ENCODE measurements around the gene DNAH11. TPM values are rescaled to one million over a fixed set of nuclear protein-coding genes. Genes with fewer than 3 reads are reported as not detected.
A peak's percentile ranks its signal among the peaks of the same experiment; 100 is the strongest.

DNAH11 gene
- total RNA-seq, 2 experiments from 2014 or later: 0.31 to 0.61 TPM

- no peaks in the 10 kb centered on the region for H3K27me3 Mint-ChIP-seq
- H3K4me1 Mint-ChIP-seq (ENCODE audit: low read depth): peaks cover 58% of the 10 kb centered on the region
- ChIA-PET POLR2A (interaction anchor here (1.0 to 1.7 kb wide), 2 partner anchors 145 to 600 kb away, joined by 3 to 4 read pairs; no protein-coding TSS in a partner anchor), CTCF (interaction anchor here (0.6 kb wide), 1 partner anchor 541 kb away, joined by 4 read pairs; no protein-coding TSS in a partner anchor)
- peaks cover 2% of the 10 kb centered on the region for H3K9me3 Mint-ChIP-seq
- peak overlapping the region; percentile 85 for H3K27ac Mint-ChIP-seq
- H3K36me3 Mint-ChIP-seq: peaks cover 31% of the 10 kb centered on the region
- DNase-seq: no peak
- no peak overlapping the region for H3K4me3 Mint-ChIP-seq
- intact Hi-C loops (cut with micrococcal nuclease): loop anchor here (2.0 to 5.0 kb wide), 2 partner anchors 509 to 574 kb away; no protein-coding TSS in a partner anchor
These were observed 395.6 kb downstream of the DNAH11 start for GRCh38 chr7:21938463-21938862.

GRCh38 chr7:21939136-21939857 is 396.5 kb downstream of the DNAH11 start:
- H3K4me3 Mint-ChIP-seq: peak overlapping the region; percentile 23
- H3K27me3 Mint-ChIP-seq: no peaks in the 10 kb centered on the region
- CTCF ChIA-PET: interaction anchor here (0.6 to 1.4 kb wide), 2 partner anchors 11 to 542 kb away, joined by 4 read pairs; no protein-coding TSS in a partner anchor
- H3K9me3 Mint-ChIP-seq: peaks cover 2% of the 10 kb centered on the region
- peaks cover 28% of the 10 kb centered on the region for H3K36me3 Mint-ChIP-seq
- DNase-seq: peak; percentile 82
- peak overlapping the region; percentile 85 for H3K27ac Mint-ChIP-seq
- intact Hi-C loops (cut with micrococcal nuclease): loop anchor here (1.0 to 5.0 kb wide), 6 partner anchors 508 to 946 kb away; no protein-coding TSS in a partner anchor
- POLR2A ChIA-PET: interaction anchor here (0.6 to 1.7 kb wide), 4 partner anchors 25 to 1700 kb away, joined by 3 to 7 read pairs (median 4); no protein-coding TSS in a partner anchor
- peaks cover 59% of the 10 kb centered on the region for H3K4me1 Mint-ChIP-seq (ENCODE audit: low read depth)

GRCh38 chr7:21939858-21940372 is 397.1 kb downstream of the DNAH11 start:
- H3K4me1 Mint-ChIP-seq (ENCODE audit: low read depth): peaks cover 61% of the 10 kb centered on the region
- no peaks in the 10 kb centered on the region for H3K9me3 Mint-ChIP-seq
- ChIA-PET CTCF (interaction anchor here (1.0 to 1.4 kb wide), 2 partner anchors 11 to 61 kb away, joined by 3 to 4 read pairs; no protein-coding TSS in a partner anchor), POLR2A (interaction anchor here (0.6 to 1.7 kb wide), 3 partner anchors 25 to 1701 kb away, joined by 3 to 7 read pairs (median 4); no protein-coding TSS in a partner anchor)
- intact Hi-C loops (cut with micrococcal nuclease): loop anchor here (1.0 to 10.0 kb wide), 8 partner anchors 145 to 1075 kb away; partner anchors contain the start of gene HYCC1
- no peaks in the 10 kb centered on the region for H3K27me3 Mint-ChIP-seq
- peaks cover 24% of the 10 kb centered on the region for H3K36me3 Mint-ChIP-seq
- DNase-seq: no peak
- peak overlapping the region; percentile 85 for H3K27ac Mint-ChIP-seq
- H3K4me3 Mint-ChIP-seq: peak overlapping the region; percentile 23

- H3K4me3 Mint-ChIP-seq: no peak overlapping the region
- peaks cover 19% of the 10 kb centered on the region for H3K36me3 Mint-ChIP-seq
- no peak for DNase-seq
- intact Hi-C loops (cut with micrococcal nuclease): loop anchor here (10.0 kb wide), 2 partner anchors 143 to 1073 kb away; partner anchors contain the start of gene HYCC1
- CTCF ChIA-PET: no interaction called here
- H3K27ac Mint-ChIP-seq: no peak overlapping the region
- no peaks in the 10 kb centered on the region for H3K9me3 Mint-ChIP-seq
- H3K4me1 Mint-ChIP-seq (ENCODE audit: low read depth): peaks cover 67% of the 10 kb centered on the region
- POLR2A ChIA-PET: no interaction called here
- peaks cover 3% of the 10 kb centered on the region for H3K27me3 Mint-ChIP-seq
These were observed 398.8 kb downstream of the DNAH11 start for GRCh38 chr7:21941611-21942141.

- Mint-ChIP-seq H3K9me3 (no peaks in the 10 kb centered on the region), H3K4me3 (no peak overlapping the region), H3K36me3 (peaks cover 10% of the 10 kb centered on the region), H3K4me1 (ENCODE audit: low read depth) (peaks cover 74% of the 10 kb centered on the region), H3K27ac (no peak overlapping the region), H3K27me3 (peaks cover 4% of the 10 kb centered on the region)
- ChIA-PET CTCF (interaction anchor here (1.4 kb wide), 1 partner anchor 141 kb away, joined by 4 read pairs; no protein-coding TSS in a partner anchor), POLR2A (interaction anchor here (0.5 kb wide), 1 partner anchor 14 kb away, joined by 8 read pairs; no protein-coding TSS in a partner anchor)
- intact Hi-C loops (cut with micrococcal nuclease): loop anchor here (10.0 kb wide), 2 partner anchors 142 to 1072 kb away; partner anchors contain the start of gene HYCC1
- no peak for DNase-seq
These were observed 400.1 kb downstream of the DNAH11 start for GRCh38 chr7:21942955-21943354.

GRCh38 chr7:21943436-21943835 is 400.6 kb downstream of the DNAH11 start:
- peaks cover 72% of the 10 kb centered on the region for H3K4me1 Mint-ChIP-seq (ENCODE audit: low read depth)
- intact Hi-C loops (cut with micrococcal nuclease): loop anchor here (10.0 kb wide), 2 partner anchors 141 to 1071 kb away; partner anchors contain the start of gene HYCC1
- DNase-seq: no peak
- no peak overlapping the region for H3K4me3 Mint-ChIP-seq
- H3K9me3 Mint-ChIP-seq: no peaks in the 10 kb centered on the region
- ChIA-PET CTCF (interaction anchor here (1.4 kb wide), 1 partner anchor 140 kb away, joined by 4 read pairs; no protein-coding TSS in a partner anchor), POLR2A (no interaction called here)
- H3K36me3 Mint-ChIP-seq: peaks cover 6% of the 10 kb centered on the region
- no peak overlapping the region for H3K27ac Mint-ChIP-seq
- H3K27me3 Mint-ChIP-seq: peaks cover 4% of the 10 kb centered on the region

- DNase-seq: peak; percentile 66
- ChIA-PET POLR2A (interaction anchor here (0.6 to 1.5 kb wide), 8 partner anchors 19 to 518 kb away, joined by 3 to 7 read pairs (median 4); no protein-coding TSS in a partner anchor), CTCF (interaction anchor here (0.9 kb wide), 1 partner anchor 57 kb away, joined by 3 read pairs; no protein-coding TSS in a partner anchor)
- Mint-ChIP-seq H3K27me3 (peaks cover 7% of the 10 kb centered on the region), H3K27ac (peak overlapping the region; percentile 73), H3K4me1 (ENCODE audit: low read depth) (peaks cover 62% of the 10 kb centered on the region), H3K9me3 (no peaks in the 10 kb centered on the region), H3K36me3 (peaks cover 4% of the 10 kb centered on the region), H3K4me3 (peak overlapping the region; percentile 87)
- intact Hi-C loops (cut with micrococcal nuclease): loop anchor here (2.0 to 10.0 kb wide), 3 partner anchors 140 to 1070 kb away; partner anchors contain the start of genes HYCC1 and SP4
These were observed 402.0 kb downstream of the DNAH11 start for GRCh38 chr7:21944616-21945453.

- Mint-ChIP-seq H3K36me3 (peaks cover 4% of the 10 kb centered on the region), H3K4me3 (peak within 1 kb of the TSS; percentile 87), H3K9me3 (no peaks in the 10 kb centered on the region), H3K27me3 (peaks cover 7% of the 10 kb centered on the region), H3K4me1 (ENCODE audit: low read depth) (peaks cover 54% of the 10 kb centered on the region), H3K27ac (peak within 1 kb of the TSS; percentile 73)
- CTCF ChIA-PET: interaction anchor here (0.9 kb wide), 1 partner anchor 56 kb away, joined by 3 read pairs; no protein-coding TSS in a partner anchor
- intact Hi-C loops (cut with micrococcal nuclease): loop anchor here (2.0 to 10.0 kb wide), 4 partner anchors 55 to 1069 kb away; partner anchors contain the start of genes HYCC1 and SP4
- peak; percentile 81 for DNase-seq
- POLR2A ChIA-PET: interaction anchor here (0.6 to 1.5 kb wide), 8 partner anchors 20 to 518 kb away, joined by 3 to 7 read pairs (median 4); no protein-coding TSS in a partner anchor
These were observed 402.8 kb downstream of the DNAH11 start, which contains the start of gene CDCA7L for GRCh38 chr7:21945454-21946221. TSS of gene CDCA7L (minus strand) at chr7:21945899. CDS start at chr7:21945804, 95 bp downstream.

- POLR2A ChIA-PET: interaction anchor here (1.1 to 1.5 kb wide), 2 partner anchors 20 kb away, joined by 4 to 5 read pairs; no protein-coding TSS in a partner anchor
- H3K27ac Mint-ChIP-seq: peak overlapping the region; percentile 73
- no peaks in the 10 kb centered on the region for H3K9me3 Mint-ChIP-seq
- CTCF ChIA-PET: no interaction called here
- intact Hi-C loops (cut with micrococcal nuclease): loop anchor here (2.0 to 10.0 kb wide), 3 partner anchors 55 to 1069 kb away; partner anchors contain the start of gene HYCC1
- no peak for DNase-seq
- peaks cover 4% of the 10 kb centered on the region for H3K36me3 Mint-ChIP-seq
- peaks cover 51% of the 10 kb centered on the region for H3K4me1 Mint-ChIP-seq (ENCODE audit: low read depth)
- H3K27me3 Mint-ChIP-seq: peaks cover 7% of the 10 kb centered on the region
- H3K4me3 Mint-ChIP-seq: peak overlapping the region; percentile 87
These were observed 403.4 kb downstream of the DNAH11 start for GRCh38 chr7:21946222-21946709.

- ChIA-PET POLR2A (no interaction called here), CTCF (no interaction called here)
- Mint-ChIP-seq H3K27me3 (peaks cover 7% of the 10 kb centered on the region), H3K36me3 (peaks cover 4% of the 10 kb centered on the region), H3K4me3 (no peak overlapping the region), H3K9me3 (no peaks in the 10 kb centered on the region), H3K4me1 (ENCODE audit: low read depth) (peaks cover 45% of the 10 kb centered on the region), H3K27ac (no peak overlapping the region)
- intact Hi-C loops (cut with micrococcal nuclease): loop anchor here (2.0 to 10.0 kb wide), 3 partner anchors 54 to 1068 kb away; partner anchors contain the start of gene HYCC1
- no peak for DNase-seq
These were observed 404.2 kb downstream of the DNAH11 start for GRCh38 chr7:21947056-21947455.

Measured in activated CD4-positive, alpha-beta memory T cell treated with anti-CD3 and anti-CD28 coated beads for 36 hours (primary cell).